ENCODE results near the gene ATG9B.

GRCh38 chr7:150982351-150982750 is 41.9 kb downstream of the ATG9B start:
- TF ChIP-seq CTCF (IDR thresholded peaks at IDR 0.05) (no peak), POLR2A (IDR thresholded peaks at IDR 0.05) (no peak)

Measured in uterus (tissue), 2 donors.